ENCODE data around the gene RNF130. TPM values are rescaled to one million over a fixed set of nuclear protein-coding genes. Genes with fewer than 3 reads are reported as not detected.

The RNF130 gene
- total RNA-seq, 1 donor from 2014 or later, result 29.8 TPM

DNA sequence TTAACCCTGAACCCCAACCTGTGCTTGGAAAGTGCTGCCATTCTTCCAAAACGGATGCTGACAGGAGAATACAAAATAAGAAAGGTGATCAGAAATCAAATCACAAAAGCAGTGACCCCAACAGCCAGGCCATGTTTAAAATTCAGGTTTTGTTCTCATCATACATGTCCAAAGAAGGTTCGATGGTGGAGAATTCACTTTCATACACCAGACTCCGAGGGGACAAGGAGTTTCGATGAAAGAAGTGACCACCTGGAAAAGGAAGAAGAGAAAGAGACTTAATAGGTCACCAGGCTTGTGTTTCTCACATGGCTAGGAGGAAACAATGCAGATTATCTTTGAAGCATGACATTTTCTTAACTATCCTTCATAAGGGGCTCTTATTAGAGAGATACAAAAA is 151.4 kb downstream of the RNF130 start:
- H3K79me2 ChIP-seq (ENCODE audit: insufficient read depth, low read length), result no peaks in the 10 kb centered on the region
- no peak overlapping the region for H2AFZ ChIP-seq (ENCODE audit: low read depth, low read length)
- DNase-seq (ENCODE audit: low read depth) (no peak), FAIRE-seq (no peak)
- H3K27me3 Mint-ChIP-seq (ENCODE audit: low read depth, unreplicated experiment), result peaks cover 17% of the 10 kb centered on the region
- no peak overlapping the region for H3K4me3 ChIP-seq (ENCODE audit: insufficient read depth, low read depth, low read length)
- H3K4me1 ChIP-seq (ENCODE audit: insufficient read depth, low read length), result no peaks in the 10 kb centered on the region
- no peaks in the 10 kb centered on the region for H3K9me3 ChIP-seq (ENCODE audit: insufficient read depth, low read depth, low read length)
- no peaks in the 10 kb centered on the region for H3K36me3 Mint-ChIP-seq (ENCODE audit: low read depth, unreplicated experiment)
- H3K27ac Mint-ChIP-seq (ENCODE audit: unreplicated experiment), result no peak overlapping the region
- no peaks in the 10 kb centered on the region for H3K36me3 ChIP-seq (ENCODE audit: insufficient read depth, low read length)
- H3K4me2 ChIP-seq (ENCODE audit: low read length), result no peak overlapping the region
- peaks cover 1% of the 10 kb centered on the region for H3K9me3 Mint-ChIP-seq (ENCODE audit: unreplicated experiment)
- H3K4me3 Mint-ChIP-seq (ENCODE audit: unreplicated experiment), result no peak overlapping the region
- no peaks in the 10 kb centered on the region for H3K4me1 Mint-ChIP-seq (ENCODE audit: low read depth, unreplicated experiment)
- H4K20me1 ChIP-seq (ENCODE audit: insufficient read depth, low read length), result no peaks in the 10 kb centered on the region
- H3K27ac ChIP-seq (ENCODE audit: low read depth, low read length), result no peak overlapping the region
- H3K27me3 ChIP-seq (ENCODE audit: insufficient read depth, low read length), result peaks cover 3% of the 10 kb centered on the region
- no peak for TF ChIP-seq EZH2 (IDR thresholded peaks at IDR 0.05; ENCODE audit: insufficient read depth, low read length)
- TF ChIP-seq, protein P1, sequence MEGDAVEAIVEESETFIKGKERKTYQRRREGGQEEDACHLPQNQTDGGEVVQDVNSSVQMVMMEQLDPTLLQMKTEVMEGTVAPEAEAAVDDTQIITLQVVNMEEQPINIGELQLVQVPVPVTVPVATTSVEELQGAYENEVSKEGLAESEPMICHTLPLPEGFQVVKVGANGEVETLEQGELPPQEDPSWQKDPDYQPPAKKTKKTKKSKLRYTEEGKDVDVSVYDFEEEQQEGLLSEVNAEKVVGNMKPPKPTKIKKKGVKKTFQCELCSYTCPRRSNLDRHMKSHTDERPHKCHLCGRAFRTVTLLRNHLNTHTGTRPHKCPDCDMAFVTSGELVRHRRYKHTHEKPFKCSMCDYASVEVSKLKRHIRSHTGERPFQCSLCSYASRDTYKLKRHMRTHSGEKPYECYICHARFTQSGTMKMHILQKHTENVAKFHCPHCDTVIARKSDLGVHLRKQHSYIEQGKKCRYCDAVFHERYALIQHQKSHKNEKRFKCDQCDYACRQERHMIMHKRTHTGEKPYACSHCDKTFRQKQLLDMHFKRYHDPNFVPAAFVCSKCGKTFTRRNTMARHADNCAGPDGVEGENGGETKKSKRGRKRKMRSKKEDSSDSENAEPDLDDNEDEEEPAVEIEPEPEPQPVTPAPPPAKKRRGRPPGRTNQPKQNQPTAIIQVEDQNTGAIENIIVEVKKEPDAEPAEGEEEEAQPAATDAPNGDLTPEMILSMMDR (IDR thresholded peaks at IDR 0.05; ENCODE audit: insufficient read depth, low read depth, low read length), result no peak
- H3K9ac ChIP-seq (ENCODE audit: low read length), result no peak overlapping the region

GRCh38 chr5:179919487-179920060 is 152.0 kb downstream of the RNF130 start:
- Histone ChIP-seq H3K79me2 (ENCODE audit: insufficient read depth, low read length) (no peaks in the 10 kb centered on the region), H3K36me3 (ENCODE audit: insufficient read depth, low read length) (no peaks in the 10 kb centered on the region), H3K9ac (ENCODE audit: low read length) (no peak overlapping the region), H3K4me2 (ENCODE audit: low read length) (no peak overlapping the region), H3K27me3 (ENCODE audit: insufficient read depth, low read length) (peaks cover 3% of the 10 kb centered on the region), H3K27ac (ENCODE audit: low read depth, low read length) (no peak overlapping the region), H3K4me3 (ENCODE audit: insufficient read depth, low read depth, low read length) (no peak overlapping the region), H4K20me1 (ENCODE audit: insufficient read depth, low read length) (no peaks in the 10 kb centered on the region), H2AFZ (ENCODE audit: low read depth, low read length) (no peak overlapping the region), H3K9me3 (ENCODE audit: insufficient read depth, low read depth, low read length) (no peaks in the 10 kb centered on the region), H3K4me1 (ENCODE audit: insufficient read depth, low read length) (no peaks in the 10 kb centered on the region)
- FAIRE-seq (no peak), DNase-seq (ENCODE audit: low read depth) (no peak)
- no peak overlapping the region for H3K27ac Mint-ChIP-seq (ENCODE audit: unreplicated experiment)
- H3K4me3 Mint-ChIP-seq (ENCODE audit: unreplicated experiment), result no peak overlapping the region
- H3K36me3 Mint-ChIP-seq (ENCODE audit: low read depth, unreplicated experiment), result no peaks in the 10 kb centered on the region
- no peak for TF ChIP-seq EZH2 (IDR thresholded peaks at IDR 0.05; ENCODE audit: insufficient read depth, low read length)
- TF ChIP-seq, protein P1 (IDR thresholded peaks at IDR 0.05; ENCODE audit: insufficient read depth, low read depth, low read length), result no peak
- H3K27me3 Mint-ChIP-seq (ENCODE audit: low read depth, unreplicated experiment), result peaks cover 17% of the 10 kb centered on the region
- no peaks in the 10 kb centered on the region for H3K4me1 Mint-ChIP-seq (ENCODE audit: low read depth, unreplicated experiment)
- peaks cover 1% of the 10 kb centered on the region for H3K9me3 Mint-ChIP-seq (ENCODE audit: unreplicated experiment)

GRCh38 chr5:179918742-179919486 is 152.6 kb downstream of the RNF130 start:
- Histone ChIP-seq H3K36me3 (ENCODE audit: insufficient read depth, low read length) (no peaks in the 10 kb centered on the region), H3K27ac (ENCODE audit: low read depth, low read length) (no peak overlapping the region), H3K9me3 (ENCODE audit: insufficient read depth, low read depth, low read length) (no peaks in the 10 kb centered on the region), H3K27me3 (ENCODE audit: insufficient read depth, low read length) (peaks cover 3% of the 10 kb centered on the region), H3K4me3 (ENCODE audit: insufficient read depth, low read depth, low read length) (no peak overlapping the region), H2AFZ (ENCODE audit: low read depth, low read length) (no peak overlapping the region), H4K20me1 (ENCODE audit: insufficient read depth, low read length) (no peaks in the 10 kb centered on the region), H3K4me2 (ENCODE audit: low read length) (no peak overlapping the region), H3K79me2 (ENCODE audit: insufficient read depth, low read length) (no peaks in the 10 kb centered on the region), H3K4me1 (ENCODE audit: insufficient read depth, low read length) (peaks cover 4% of the 10 kb centered on the region), H3K9ac (ENCODE audit: low read length) (no peak overlapping the region)
- Mint-ChIP-seq H3K9me3 (ENCODE audit: unreplicated experiment) (peaks cover 1% of the 10 kb centered on the region), H3K36me3 (ENCODE audit: low read depth, unreplicated experiment) (no peaks in the 10 kb centered on the region), H3K4me3 (ENCODE audit: unreplicated experiment) (no peak overlapping the region), H3K27me3 (ENCODE audit: low read depth, unreplicated experiment) (peaks cover 17% of the 10 kb centered on the region), H3K27ac (ENCODE audit: unreplicated experiment) (no peak overlapping the region), H3K4me1 (ENCODE audit: low read depth, unreplicated experiment) (peaks cover 4% of the 10 kb centered on the region)
- FAIRE-seq (no peak), DNase-seq (ENCODE audit: low read depth) (no peak)
- TF ChIP-seq, protein P1 (IDR thresholded peaks at IDR 0.05; ENCODE audit: insufficient read depth, low read depth, low read length), result no peak
- TF ChIP-seq EZH2 (IDR thresholded peaks at IDR 0.05; ENCODE audit: insufficient read depth, low read length), result no peak

All from astrocyte (in vitro differentiated cells and primary cell).